H1 (cell line): ENCODE measurements around the gene WDFY3. TPM values are rescaled to one million over a fixed set of nuclear protein-coding genes. Genes with fewer than 3 reads are reported as not detected.

Source experiments
- CTCF ChIA-PET: fragments of 300-600 bp; sonication (Branson Sonifier 250); formaldehyde crosslinking; loops from one replicate; lab custom pipeline; 2021; ENCODE audit not compliant: partially characterized antibody; lab: Charles Lee
- POLR2A ChIA-PET: fragments of 300-600 bp; sonication (Branson Sonifier 250); formaldehyde crosslinking; loops from one replicate; lab custom pipeline; 2021; ENCODE audit warnings: inconsistent platforms; ENCODE audit not compliant: partially characterized antibody; lab: Charles Lee
- DNase-seq, 2 experiments: peaks; one replicate each; pipeline versions ENCODE4 v3.0.0 to v3.0.0-alpha.2; 2010 to 2022; ENCODE audit warnings: low spot score in 2 of 2, low read depth in 1 of 2, mixed read lengths in 1 of 2
- FAIRE-seq: peaks from 2 replicates; lab custom pipeline; 2011; peaks lifted over from hg19 to GRCh38; lab: Jason Lieb, UNC
- H2AFZ ChIP-seq: 2 replicates; pipeline ENCODE4 v1.8.1; 2012; ENCODE audit warnings: low read length, inconsistent platforms
- H2AK5ac ChIP-seq: 2 replicates; pipeline ENCODE4 v1.6.1; 2013; ENCODE audit warnings: low read depth, low read length
- H2BK120ac ChIP-seq: replicated peaks from 2 replicates; pipeline ENCODE3; 2013; ENCODE audit warnings: low read depth, low read length, inconsistent platforms
- H2BK12ac ChIP-seq: 2 replicates; pipeline ENCODE4 v1.6.1; 2013; ENCODE audit warnings: low read depth, low read length
- H2BK15ac ChIP-seq: 2 replicates; pipeline ENCODE4 v1.6.1; 2013; ENCODE audit warnings: low read length
- H2BK20ac ChIP-seq: 2 replicates; pipeline ENCODE4 v1.6.1; 2013; ENCODE audit warnings: low read length
- H2BK5ac ChIP-seq: 2 replicates; pipeline ENCODE4 v1.6.1; 2013; ENCODE audit warnings: low read depth, low read length
- H3K14ac ChIP-seq: 2 replicates; pipeline ENCODE4 v1.6.1; 2013; ENCODE audit warnings: inconsistent platforms; ENCODE audit not compliant: insufficient read length
- H3K18ac ChIP-seq: 2 replicates; pipeline ENCODE4 v1.6.1; 2013; ENCODE audit warnings: low read length; ENCODE audit errors: extremely low read depth
- H3K23ac ChIP-seq: 2 replicates; pipeline ENCODE4 v1.6.1; 2013; ENCODE audit warnings: inconsistent platforms; ENCODE audit not compliant: insufficient read length
- H3K23me2 ChIP-seq: 2 replicates; pipeline ENCODE4 v1.6.1; 2013; ENCODE audit warnings: low read depth, low read length
- H3K27ac ChIP-seq: 2 replicates; pipeline ENCODE4 v1.6.1; 2011; ENCODE audit warnings: low read depth, low read length, inconsistent platforms
- H3K27me3 ChIP-seq, 4 experiments: replicated peaks in 1 of 4; 1 replicate in 1 of 4; 2 replicates in 3 of 4; pipeline versions ENCODE4 v1.6.1 to v1.8.1; 2011 to 2013; ENCODE audit warnings: low read length in 3 of 4, mild to moderate bottlenecking in 3 of 4, inconsistent platforms in 2 of 4, mixed read lengths in 2 of 4, moderate library complexity in 1 of 4; ENCODE audit not compliant: control insufficient read depth in 3 of 4, insufficient read depth in 3 of 4; ENCODE audit errors: extremely low read depth in 1 of 4
- H3K36me3 ChIP-seq, 4 experiments: 2 replicates each; pipeline versions ENCODE4 v1.6.1 to v1.8.1; 2011 to 2013; ENCODE audit warnings: mild to moderate bottlenecking in 4 of 4, low read length in 3 of 4, moderate library complexity in 2 of 4, control low read depth in 1 of 4, inconsistent platforms in 1 of 4; ENCODE audit not compliant: insufficient read depth in 4 of 4, control insufficient read depth in 2 of 4
- H3K4ac ChIP-seq: replicated peaks from 2 replicates; pipeline ENCODE3; 2013; ENCODE audit warnings: low read length, low read depth, mixed read lengths, inconsistent platforms; ENCODE audit not compliant: insufficient read length
- H3K4me1 ChIP-seq, 4 experiments: replicated peaks in 1 of 4; 1 replicate in 1 of 4; 2 replicates in 3 of 4; pipeline versions ENCODE4 v1.6.1 to v1.8.1; 2011 to 2013; ENCODE audit warnings: low read length in 3 of 4, inconsistent platforms in 2 of 4, mixed read lengths in 1 of 4; ENCODE audit not compliant: insufficient read depth in 4 of 4, control insufficient read depth in 3 of 4
- H3K4me2 ChIP-seq, 2 experiments: 2 replicates each; pipeline versions ENCODE4 v1.6.1 to v1.8.1; 2011 to 2013; ENCODE audit warnings: low read depth in 2 of 2, low read length in 2 of 2, control low read depth in 1 of 2, inconsistent platforms in 1 of 2, mild to moderate bottlenecking in 1 of 2; ENCODE audit not compliant: insufficient read depth in 1 of 2
- H3K4me3 ChIP-seq, 4 experiments: fragments of 200-600, 300-600 bp in 1 of 4; sonication (generic), shearing (Covaris generic), sonication (Bioruptor Twin) in 1 of 4; 2 replicates each; pipeline versions ENCODE4 v1.5.1 to v1.8.1; 2011 to 2016; ENCODE audit warnings: low read length in 4 of 4, low read depth in 3 of 4, control low read depth in 2 of 4, inconsistent platforms in 2 of 4, mild to moderate bottlenecking in 2 of 4, mixed read lengths in 1 of 4, moderate library complexity in 1 of 4; ENCODE audit not compliant: insufficient read depth in 2 of 4; ENCODE audit errors: extremely low read depth in 1 of 4
- H3K56ac ChIP-seq: replicated peaks from 2 replicates; pipeline ENCODE3; 2013; ENCODE audit warnings: low read depth, mild to moderate bottlenecking, mixed read lengths, low read length, inconsistent platforms; ENCODE audit not compliant: insufficient read length
- H3K79me1 ChIP-seq: 2 replicates; pipeline ENCODE4 v1.6.1; 2013; ENCODE audit warnings: low read depth, low read length, control low read depth
- H3K79me2 ChIP-seq, 2 experiments: 2 replicates each; pipeline versions ENCODE4 v1.6.1 to v1.8.1; 2012 to 2013; ENCODE audit warnings: low read length in 2 of 2, mild to moderate bottlenecking in 2 of 2, inconsistent platforms in 1 of 2; ENCODE audit not compliant: insufficient read depth in 2 of 2, control insufficient read depth in 1 of 2
- H3K9ac ChIP-seq, 4 experiments: replicated peaks in 1 of 4; 1 replicate in 1 of 4; 2 replicates in 3 of 4; pipeline versions ENCODE4 v1.6.1 to v1.8.1; 2011 to 2013; ENCODE audit warnings: low read depth in 3 of 4, low read length in 3 of 4, control low read depth in 2 of 4, mild to moderate bottlenecking in 2 of 4, moderate library complexity in 2 of 4, inconsistent platforms in 1 of 4; ENCODE audit errors: extremely low read depth in 1 of 4
- H3K9me3 ChIP-seq, 2 experiments: 2 replicates each; pipeline versions ENCODE4 v1.6.1 to v1.8.1; 2012 to 2013; ENCODE audit warnings: mild to moderate bottlenecking in 2 of 2, moderate library complexity in 2 of 2, control low read depth in 1 of 2, inconsistent platforms in 1 of 2, low read depth in 1 of 2, low read length in 1 of 2, mixed read lengths in 1 of 2; ENCODE audit not compliant: insufficient read depth in 2 of 2
- H4K20me1 ChIP-seq, 2 experiments: replicated peaks in 1 of 2; 2 replicates each; pipeline versions ENCODE3 to v1.8.1; 2011 to 2013; ENCODE audit warnings: inconsistent platforms in 2 of 2, low read length in 2 of 2, mild to moderate bottlenecking in 1 of 2; ENCODE audit not compliant: insufficient read depth in 2 of 2, control insufficient read depth in 1 of 2
- H4K5ac ChIP-seq: 2 replicates; pipeline ENCODE4 v1.6.1; 2013; ENCODE audit warnings: low read length, low read depth, mixed read lengths, inconsistent platforms; ENCODE audit not compliant: insufficient read length
- H4K8ac ChIP-seq: 2 replicates; pipeline ENCODE4 v1.8.0; 2013; ENCODE audit warnings: mild to moderate bottlenecking, moderate library complexity, low read length, inconsistent platforms; ENCODE audit not compliant: insufficient read depth; ENCODE audit errors: extremely low read depth
- H4K91ac ChIP-seq: replicated peaks from 2 replicates; pipeline ENCODE3; 2013; ENCODE audit warnings: low read length, mixed read lengths, inconsistent platforms; ENCODE audit not compliant: insufficient read length
- ASH2L ChIP-seq: fragments of 200-600, 300-600 bp; sonication (generic); IDR thresholded peaks from one replicate; pipeline ENCODE4 v1.7.1; 2017; ENCODE audit warnings: low read length
- CHD1 ChIP-seq: IDR thresholded peaks from 2 replicates; pipeline ENCODE4 v1.6.1; 2012; ENCODE audit warnings: low read depth, low read length, improper control_type of control experiment
- EGR1 ChIP-seq: IDR thresholded peaks from 2 replicates; pipeline ENCODE4 v1.6.1; 2011; ENCODE audit warnings: low read depth, low read length, borderline replicate concordance
- EP300 ChIP-seq, 2 experiments: IDR thresholded peaks; 1 replicate in 1 of 2; 2 replicates in 1 of 2; pipeline ENCODE4 v1.6.1; 2011 to 2012; ENCODE audit warnings: low read depth in 2 of 2, low read length in 2 of 2, mild to moderate bottlenecking in 2 of 2, borderline replicate concordance in 1 of 2, inconsistent platforms in 1 of 2, moderate library complexity in 1 of 2
- HDAC2 ChIP-seq, 2 experiments: fragments of 300-600 bp in 1 of 2; sonication (generic) in 1 of 2; IDR thresholded peaks; 2 replicates each; pipeline ENCODE4 v1.6.1; 2011 to 2012; ENCODE audit warnings: low read depth in 2 of 2, low read length in 2 of 2, mild to moderate bottlenecking in 2 of 2, moderate library complexity in 2 of 2, borderline replicate concordance in 1 of 2, inconsistent platforms in 1 of 2
- JUND ChIP-seq: IDR thresholded peaks from 2 replicates; pipeline ENCODE4 v1.6.1; 2011; ENCODE audit warnings: mild to moderate bottlenecking, improper control_type of control experiment, low read length
- POLR2A ChIP-seq, 2 experiments: IDR thresholded peaks; 1 replicate in 1 of 2; 2 replicates in 1 of 2; pipeline ENCODE4 v1.6.1; 2011; ENCODE audit warnings: low read depth in 2 of 2, low read length in 2 of 2, mild to moderate bottlenecking in 2 of 2; ENCODE audit errors: control extremely low read depth in 1 of 2
- POU5F1 ChIP-seq: IDR thresholded peaks from 2 replicates; pipeline ENCODE4 v1.6.1; 2011; ENCODE audit warnings: low read depth, mild to moderate bottlenecking, low read length, moderate library complexity
- SIX5 ChIP-seq: IDR thresholded peaks from 2 replicates; pipeline ENCODE4 v1.6.1; 2011; ENCODE audit warnings: mild to moderate bottlenecking, low read depth, low read length
- TAF1 ChIP-seq: IDR thresholded peaks from 2 replicates; pipeline ENCODE4 v1.6.1; 2011; ENCODE audit warnings: mild to moderate bottlenecking, low read depth, low read length
- TEAD4 ChIP-seq: IDR thresholded peaks from 2 replicates; pipeline ENCODE4 v1.6.1; 2012; ENCODE audit warnings: low read depth, low read length, inconsistent platforms, mixed read lengths
- USF2 ChIP-seq: IDR thresholded peaks from 2 replicates; pipeline ENCODE4 v1.6.1; 2011; ENCODE audit warnings: low read length, improper control_type of control experiment
- ZNF274 ChIP-seq: IDR thresholded peaks from 2 replicates; pipeline ENCODE4 v1.7.0; 2012; ENCODE audit warnings: low read length, borderline replicate concordance; ENCODE audit errors: extremely low read depth
- WGBS, 2 experiments: shearing (Covaris generic) in 1 of 2; methylation state at CpG; one replicate each; pipeline versions ENCODE4 v1.1.6 to v1.1.7; 2013 to 2015; ENCODE audit warnings: low lambda C conversion rate in 2 of 2, mixed read lengths in 2 of 2, inconsistent platforms in 1 of 2, low coverage in 1 of 2, missing lambda C conversion rate in 1 of 2; ENCODE audit not compliant: insufficient replicate concordance in 2 of 2, insufficient coverage in 1 of 2, insufficient read length in 1 of 2; ENCODE audit errors: extremely low coverage in 1 of 2, missing lambda C conversion rate in 1 of 2; 5-methylcytosine and 5-hydroxymethylcytosine counted together
- polyA plus RNA-seq, 7 experiments: library from polyadenylated mRNA; depleted of rRNA in 3 of 7; stranded (reverse) in 5 of 7; unstranded in 2 of 7; fragments of >200 nt in 5 of 7; fragments of 200-250 nt in 2 of 7; gene quantifications; 1 replicate in 5 of 7; 2 replicates in 1 of 7; 4 replicates in 1 of 7; pipeline versions ENCODE4 v1.2.1 to v1.2.3, GENCODE V29; 2011 to 2013; ENCODE audit warnings: missing spikeins in 2 of 7, mixed read lengths in 2 of 7
- total RNA-seq: library from RNA; stranded (reverse); fragmentation: NEBNext Ultra II Directional; extraction: Animal tissue kit (Norgen Biotek cat#: 25700); gene quantifications from 2 replicates; pipeline ENCODE4 v1.2.1, GENCODE V29; 2021

Gene WDFY3
- total and polyA plus RNA-seq, 2 of the 8 experiments (the other 6 are each of a cell fraction or from before 2014, with no cell fraction given): 25.6 to 62.4 TPM

DNA sequence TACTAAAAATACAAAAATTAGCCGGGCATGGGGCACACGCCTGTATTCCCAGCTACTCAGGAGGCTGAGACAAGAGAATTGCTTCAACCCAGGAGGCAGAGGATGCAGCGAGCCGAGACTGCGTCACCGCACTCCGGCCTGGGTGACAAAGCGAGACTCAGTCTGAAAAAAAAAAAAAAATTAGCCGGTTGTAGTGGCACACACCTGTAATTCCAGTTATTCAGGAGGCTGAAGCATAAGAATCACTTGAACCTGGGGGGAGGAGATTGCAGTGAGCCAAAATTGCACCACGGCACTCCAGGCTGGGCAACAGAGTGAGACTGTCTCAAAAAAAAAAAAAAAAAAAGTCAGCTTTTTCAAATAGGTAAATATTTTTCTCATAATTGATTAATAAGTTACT, 71.9 kb downstream of the WDFY3 start:
- no peaks in the 10 kb centered on the region for H4K20me1 ChIP-seq
- H3K36me3 ChIP-seq: no peaks in the 10 kb centered on the region
- no peak overlapping the region for H2BK120ac ChIP-seq
- 90% methylated on average over 5 of the region's 10 CpGs; no CpG with 5 or more reads in 1 of the 2 experiments for WGBS, 2 experiments
- H3K79me1 ChIP-seq: 0 out of 2 replicates have a peak, but pooled peaks cover 2% of the 10 kb centered on the region
- H4K8ac ChIP-seq: no peak overlapping the region
- no peak overlapping the region for H3K9ac ChIP-seq
- H4K91ac ChIP-seq: no peak overlapping the region
- H3K4me3 ChIP-seq: no peak overlapping the region
- H3K56ac ChIP-seq: no peak overlapping the region
- H2BK5ac ChIP-seq: no peak overlapping the region
- ChIA-PET CTCF (no interaction called here), POLR2A (no interaction called here)
- no peaks in the 10 kb centered on the region for H3K23me2 ChIP-seq
- 0 out of 4 replicates have a peak, but pooled peaks cover 0 to 11% of the 10 kb centered on the region in 2 experiments for H3K79me2 ChIP-seq
- no peaks in the 10 kb centered on the region for H3K9me3 ChIP-seq
- no peaks in the 10 kb centered on the region for H3K27me3 ChIP-seq
- no peak overlapping the region for H2BK20ac ChIP-seq
- DNase-seq (no peak), FAIRE-seq (no peak)
- no peak overlapping the region for H3K23ac ChIP-seq
- no peak overlapping the region for H2BK12ac ChIP-seq
- no peak overlapping the region for H3K4ac ChIP-seq
- H4K5ac ChIP-seq: no peak overlapping the region
- H2AFZ ChIP-seq: no peak overlapping the region
- H3K27ac ChIP-seq: no peak overlapping the region
- no peak overlapping the region for H2AK5ac ChIP-seq
- no peak overlapping the region for H3K18ac ChIP-seq
- H3K4me2 ChIP-seq: no peak overlapping the region
- no peak overlapping the region for H2BK15ac ChIP-seq
- no peak overlapping the region for H3K14ac ChIP-seq
- peaks cover 0 to 4% (median 2%) of the 10 kb centered on the region in 4 experiments; a peak in 3 of 7 replicates for H3K4me1 ChIP-seq
- TF ChIP-seq TEAD4 (no peak), EGR1 (no peak), SIX5 (no peak), EP300 (IDR thresholded peaks at IDR 0.05; ENCODE audit: borderline replicate concordance in 1 of 2, low read depth in 2 of 2, low read length in 2 of 2) (no peak), HDAC2 (IDR thresholded peaks at IDR 0.05; ENCODE audit: borderline replicate concordance in 1 of 2, low read depth in 2 of 2, low read length in 2 of 2) (no peak), JUND (no peak), USF2 (no peak), CHD1 (no peak), ZNF274 (no peak), POU5F1 (no peak), TAF1 (no peak), ASH2L (no peak), POLR2A (IDR thresholded peaks at IDR 0.05; ENCODE audit: control extremely low read depth in 1 of 2, low read depth in 2 of 2, low read length in 2 of 2) (no peak)
